ENCODE data around the gene YIPF3. TPM values are rescaled to one million over a fixed set of nuclear protein-coding genes. Genes with fewer than 3 reads are reported as not detected.

YIPF3 gene
- total and polyA plus RNA-seq, 2 experiments from 2014 or later, result 190 to 252 TPM

DNA sequence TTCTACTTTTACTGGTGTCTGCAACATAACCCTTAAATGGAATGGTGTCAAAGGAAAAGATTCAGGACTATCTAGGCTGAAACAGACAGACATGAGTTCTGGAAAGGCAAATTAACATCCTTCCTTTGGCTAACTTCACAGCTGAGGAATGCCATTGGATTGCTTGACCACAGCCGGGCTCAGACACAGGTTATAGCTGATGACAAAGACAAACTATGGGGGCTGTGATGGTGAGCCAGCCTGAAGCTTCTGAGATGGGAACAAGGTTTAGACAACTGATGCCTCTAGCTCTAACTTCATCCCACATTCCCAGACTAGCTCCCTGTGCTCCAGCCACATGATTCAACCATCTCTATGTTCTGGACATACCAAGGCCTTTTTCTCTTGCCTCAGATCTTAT, 15.5 kb upstream of the YIPF3 start:
- Histone ChIP-seq H3K79me2 (ENCODE audit: insufficient read depth) (no peaks in the 10 kb centered on the region), H3K9ac (no peak overlapping the region), H3K27me3 (replicated peaks; ENCODE audit: insufficient read depth) (no peaks in the 10 kb centered on the region), H3K9me2 (ENCODE audit: insufficient read depth) (no peaks in the 10 kb centered on the region), H3K4me1 (ENCODE audit: insufficient read depth) (0 out of 2 replicates have a peak, but pooled peaks cover 3% of the 10 kb centered on the region), H3F3A (ENCODE audit: insufficient read depth) (peaks cover 20% of the 10 kb centered on the region), H4K20me1 (ENCODE audit: insufficient read depth) (no peaks in the 10 kb centered on the region), H3K9me3 (ENCODE audit: low read depth) (no peaks in the 10 kb centered on the region), H3K36me3 (ENCODE audit: low read depth) (peaks cover 38% of the 10 kb centered on the region; the same call in 1 of the 2 replicates), H2AFZ (no peak overlapping the region), H3K4me2 (ENCODE audit: unreplicated experiment) (no peak overlapping the region), H3K4me3 (no peak overlapping the region), H3K27ac (peak overlapping the region; percentile 4; the same call in 1 of the 2 replicates)
- WGBS, 2 experiments (ENCODE audit: low coverage in 1 of 2, low lambda C conversion rate in 2 of 2, missing lambda C conversion rate in 2 of 2), result 47 to 71% methylated on average over 1 of the region's 1 CpG
- in situ Hi-C loops (cut with MboI), result no loop called here
- TF ChIP-seq EZH2phosphoT487 (IDR thresholded peaks at IDR 0.05; ENCODE audit: insufficient read depth, low read depth) (no peak), EZH2 (IDR thresholded peaks at IDR 0.05; ENCODE audit: insufficient read depth, poor library complexity, severe bottlenecking) (no peak)
- peak; percentile 51 for DNase-seq

DNA sequence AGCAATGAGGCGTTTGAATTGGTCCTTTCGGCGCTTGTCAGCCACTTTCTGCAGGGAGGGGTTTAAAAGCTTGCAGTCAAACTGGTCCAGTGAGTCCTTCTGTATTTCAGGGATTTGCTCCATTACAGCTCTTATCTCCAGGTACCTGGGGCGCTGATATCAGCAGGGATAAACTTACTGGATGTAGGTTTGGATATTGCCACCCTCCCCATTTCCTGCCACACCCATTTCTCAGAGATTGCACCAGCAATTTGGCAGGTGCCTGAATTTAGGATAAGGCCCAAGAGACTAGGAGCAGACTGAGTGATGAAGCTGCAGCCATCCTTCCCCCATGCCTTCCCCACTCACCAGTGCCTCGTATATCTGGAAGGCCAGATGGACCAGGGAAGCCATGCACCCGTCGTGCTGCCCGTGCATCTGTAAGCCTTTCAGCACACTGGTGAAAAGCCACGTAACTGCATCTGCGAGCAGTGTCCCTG, 7.8 kb upstream of the YIPF3 start:
- Histone ChIP-seq H3K4me1 (ENCODE audit: insufficient read depth) (no peaks in the 10 kb centered on the region), H3K79me2 (ENCODE audit: insufficient read depth) (peaks cover 8% of the 10 kb centered on the region), H3K4me3 (no peak overlapping the region), H3K36me3 (ENCODE audit: low read depth) (peaks cover 84% of the 10 kb centered on the region), H4K20me1 (ENCODE audit: insufficient read depth) (no peaks in the 10 kb centered on the region), H3K4me2 (ENCODE audit: unreplicated experiment) (no peak overlapping the region), H2AFZ (no peak overlapping the region), H3K9me3 (ENCODE audit: low read depth) (no peaks in the 10 kb centered on the region), H3K27ac (no peak overlapping the region), H3K9me2 (ENCODE audit: insufficient read depth) (no peaks in the 10 kb centered on the region), H3K9ac (no peak overlapping the region), H3F3A (ENCODE audit: insufficient read depth) (peaks cover 42% of the 10 kb centered on the region), H3K27me3 (replicated peaks; ENCODE audit: insufficient read depth) (no peaks in the 10 kb centered on the region)
- in situ Hi-C loops (cut with MboI), result no loop called here
- 89 to 94% methylated on average over 10 of the region's 10 CpGs for WGBS, 2 experiments (ENCODE audit: low coverage in 1 of 2, low lambda C conversion rate in 2 of 2, missing lambda C conversion rate in 2 of 2)
- DNase-seq, result no peak
- TF ChIP-seq EZH2phosphoT487 (IDR thresholded peaks at IDR 0.05; ENCODE audit: insufficient read depth, low read depth) (no peak), EZH2 (IDR thresholded peaks at IDR 0.05; ENCODE audit: insufficient read depth, poor library complexity, severe bottlenecking) (no peak)

DNA sequence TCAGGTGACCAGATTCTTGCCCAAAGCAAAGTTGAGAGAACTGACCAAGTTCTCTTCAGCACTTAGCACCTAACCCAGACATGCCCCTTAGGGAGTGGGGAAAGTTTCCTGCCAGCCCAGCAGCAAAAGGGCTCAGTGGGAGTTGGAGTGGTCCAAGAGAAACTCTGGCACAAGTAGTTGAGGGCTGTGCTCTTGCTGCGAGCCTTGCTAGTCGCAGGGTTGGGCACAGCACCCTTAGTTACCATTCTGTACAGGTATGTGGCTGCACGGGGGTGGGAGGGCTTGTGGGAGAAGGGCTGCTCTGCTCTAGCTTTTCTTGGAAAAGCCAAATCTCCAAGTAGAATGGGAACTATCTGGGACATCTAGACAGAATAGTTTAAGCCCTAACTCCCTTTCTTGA, 6.6 kb upstream of the YIPF3 start:
- no peak overlapping the region for H3K27ac ChIP-seq
- H3K4me1 ChIP-seq (ENCODE audit: insufficient read depth), result peaks cover 6% of the 10 kb centered on the region
- DNase-seq, result no peak
- peaks cover 21% of the 10 kb centered on the region for H3K79me2 ChIP-seq (ENCODE audit: insufficient read depth)
- no peak overlapping the region for H3K4me2 ChIP-seq (ENCODE audit: unreplicated experiment)
- peaks cover 80% of the 10 kb centered on the region for H3K36me3 ChIP-seq (ENCODE audit: low read depth)
- 97 to 98% methylated on average over 3 of the region's 3 CpGs for WGBS, 2 experiments (ENCODE audit: low coverage in 1 of 2, low lambda C conversion rate in 2 of 2, missing lambda C conversion rate in 2 of 2)
- H3K9ac ChIP-seq, result no peak overlapping the region
- H4K20me1 ChIP-seq (ENCODE audit: insufficient read depth), result no peaks in the 10 kb centered on the region
- peaks cover 44% of the 10 kb centered on the region for H3F3A ChIP-seq (ENCODE audit: insufficient read depth)
- H2AFZ ChIP-seq, result no peak overlapping the region
- H3K4me3 ChIP-seq, result no peak overlapping the region
- in situ Hi-C loops (cut with MboI), result no loop called here
- H3K9me2 ChIP-seq (ENCODE audit: insufficient read depth), result no peaks in the 10 kb centered on the region
- no peaks in the 10 kb centered on the region for H3K27me3 ChIP-seq (replicated peaks; ENCODE audit: insufficient read depth)
- H3K9me3 ChIP-seq (ENCODE audit: low read depth), result no peaks in the 10 kb centered on the region
- no peak for TF ChIP-seq EZH2 (IDR thresholded peaks at IDR 0.05; ENCODE audit: insufficient read depth, poor library complexity, severe bottlenecking)
- no peak for TF ChIP-seq EZH2phosphoT487 (IDR thresholded peaks at IDR 0.05; ENCODE audit: insufficient read depth, low read depth)

DNA sequence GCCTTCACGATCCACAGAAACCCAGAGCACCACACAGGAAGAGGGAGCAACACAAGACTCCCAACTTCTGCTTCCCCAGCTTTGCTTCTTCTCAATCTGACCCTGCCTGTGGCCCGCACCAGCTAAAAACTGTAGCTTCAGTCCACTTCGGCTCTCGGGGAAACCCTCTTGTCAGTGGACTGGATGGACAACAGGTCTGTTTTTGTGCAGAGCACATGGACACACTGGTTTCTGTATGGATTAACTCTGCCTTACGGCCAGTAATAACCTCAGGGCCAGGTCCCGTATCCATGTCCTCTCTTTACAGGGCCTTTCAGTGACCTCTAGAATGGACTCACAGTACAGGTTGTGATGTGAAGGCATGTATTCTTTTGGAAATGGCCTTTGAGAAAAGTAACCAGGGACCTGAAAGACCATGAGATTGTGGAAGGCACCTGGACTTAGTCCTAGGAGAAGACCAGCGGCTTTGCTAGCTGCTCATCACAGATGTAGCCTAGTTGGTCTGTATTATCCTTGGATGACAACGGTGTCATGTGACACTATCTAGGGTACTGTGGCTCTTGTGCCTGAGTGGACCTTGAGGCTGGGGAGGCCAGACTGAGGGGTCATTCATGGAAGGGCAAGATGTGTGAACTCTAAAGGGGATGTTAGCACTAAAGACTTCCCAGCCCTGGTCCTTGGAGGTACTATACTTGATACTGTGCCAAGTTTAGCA, 6.0 kb upstream of the YIPF3 start:
- Histone ChIP-seq H3K4me2 (ENCODE audit: unreplicated experiment) (no peak overlapping the region), H3K36me3 (ENCODE audit: low read depth) (peaks cover 75% of the 10 kb centered on the region), H3K79me2 (ENCODE audit: insufficient read depth) (peaks cover 26% of the 10 kb centered on the region), H4K20me1 (ENCODE audit: insufficient read depth) (no peaks in the 10 kb centered on the region), H3F3A (ENCODE audit: insufficient read depth) (peaks cover 44% of the 10 kb centered on the region), H3K27ac (no peak overlapping the region), H3K9me3 (ENCODE audit: low read depth) (no peaks in the 10 kb centered on the region), H3K4me1 (ENCODE audit: insufficient read depth) (peaks cover 11% of the 10 kb centered on the region), H3K27me3 (replicated peaks; ENCODE audit: insufficient read depth) (no peaks in the 10 kb centered on the region), H3K9ac (no peak overlapping the region), H2AFZ (no peak overlapping the region), H3K9me2 (ENCODE audit: insufficient read depth) (no peaks in the 10 kb centered on the region), H3K4me3 (no peak overlapping the region)
- DNase-seq, result no peak
- 87 to 90% methylated on average over 8 of the region's 8 CpGs for WGBS, 2 experiments (ENCODE audit: low coverage in 1 of 2, low lambda C conversion rate in 2 of 2, missing lambda C conversion rate in 2 of 2)
- in situ Hi-C loops (cut with MboI), result no loop called here
- TF ChIP-seq EZH2 (IDR thresholded peaks at IDR 0.05; ENCODE audit: insufficient read depth, poor library complexity, severe bottlenecking) (no peak), EZH2phosphoT487 (IDR thresholded peaks at IDR 0.05; ENCODE audit: insufficient read depth, low read depth) (no peak)
